Measurements from ENCODE around the gene METTL2A.
"Not testable (repeated sequence)": the region's sequence is repeated elsewhere in the genome, so short reads cannot be mapped to it uniquely, and the experiment has no call there.

Gene METTL2A

DNA sequence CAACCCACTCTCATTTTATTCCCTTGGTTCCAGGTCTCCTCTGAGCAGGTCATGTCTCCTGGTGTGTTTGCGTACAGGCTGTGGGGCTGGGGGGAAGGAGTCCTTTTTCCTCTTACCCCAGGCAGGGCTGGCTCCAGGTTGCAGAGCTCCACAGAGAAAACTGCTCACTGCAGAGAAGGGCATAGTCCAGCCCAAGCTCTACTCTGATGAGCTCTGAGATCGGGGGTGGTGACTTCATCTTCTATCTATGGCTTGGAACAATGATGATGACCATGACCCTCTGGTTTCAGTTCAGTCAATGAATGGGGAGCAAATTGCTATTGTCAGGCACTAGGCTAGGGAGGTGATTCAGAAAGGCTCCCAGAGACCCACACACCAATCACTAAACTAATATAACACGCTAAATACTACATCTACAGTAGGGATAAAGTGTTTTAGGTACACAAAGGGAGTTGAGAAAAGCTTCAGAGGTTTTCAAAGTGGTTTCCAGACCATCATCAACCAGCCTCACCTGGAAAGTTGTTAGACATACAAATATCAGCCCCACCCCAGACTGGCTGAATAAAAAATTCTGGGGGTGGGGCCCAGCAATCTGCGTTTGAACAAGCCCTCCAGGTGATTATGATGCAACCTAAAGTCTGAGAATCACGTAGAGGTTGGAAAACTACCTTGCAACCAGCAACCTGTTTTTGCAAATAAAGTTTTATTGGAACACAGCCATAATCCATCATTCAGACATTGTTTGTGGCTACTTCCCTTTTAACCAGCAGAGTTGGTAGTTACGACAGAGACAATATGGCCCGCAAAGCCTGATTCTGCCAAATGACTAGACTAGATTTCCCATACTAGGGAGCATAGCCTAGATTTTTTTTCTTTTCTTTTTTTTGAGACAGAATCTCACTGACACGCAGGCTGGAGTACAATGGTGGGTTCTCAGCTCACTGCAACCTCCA lies 49.6 kb downstream of the METTL2A start:
- not testable (repeated sequence) for DNase-seq

DNA sequence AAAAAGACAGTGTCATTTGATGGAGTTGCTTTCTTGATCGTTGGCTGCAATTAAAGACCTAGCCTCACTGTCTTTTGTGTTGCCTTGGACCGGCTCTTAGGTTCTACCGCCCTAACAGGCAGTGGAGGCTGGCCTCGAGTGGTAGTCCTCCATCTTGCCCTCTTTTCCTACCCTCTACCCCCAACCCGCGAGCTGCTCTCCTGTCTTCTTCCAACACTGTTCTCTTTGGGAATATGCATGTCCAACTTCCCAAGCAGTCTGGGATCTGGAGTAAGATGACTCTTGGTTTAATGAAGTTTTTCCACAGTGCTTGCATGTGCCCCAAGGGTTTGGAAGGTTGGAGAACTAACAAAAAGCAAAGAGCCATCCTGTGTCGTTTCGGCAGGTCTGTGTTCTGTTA lies 53.4 kb downstream of the METTL2A start:
- DNase-seq, result not testable (repeated sequence)

DNA sequence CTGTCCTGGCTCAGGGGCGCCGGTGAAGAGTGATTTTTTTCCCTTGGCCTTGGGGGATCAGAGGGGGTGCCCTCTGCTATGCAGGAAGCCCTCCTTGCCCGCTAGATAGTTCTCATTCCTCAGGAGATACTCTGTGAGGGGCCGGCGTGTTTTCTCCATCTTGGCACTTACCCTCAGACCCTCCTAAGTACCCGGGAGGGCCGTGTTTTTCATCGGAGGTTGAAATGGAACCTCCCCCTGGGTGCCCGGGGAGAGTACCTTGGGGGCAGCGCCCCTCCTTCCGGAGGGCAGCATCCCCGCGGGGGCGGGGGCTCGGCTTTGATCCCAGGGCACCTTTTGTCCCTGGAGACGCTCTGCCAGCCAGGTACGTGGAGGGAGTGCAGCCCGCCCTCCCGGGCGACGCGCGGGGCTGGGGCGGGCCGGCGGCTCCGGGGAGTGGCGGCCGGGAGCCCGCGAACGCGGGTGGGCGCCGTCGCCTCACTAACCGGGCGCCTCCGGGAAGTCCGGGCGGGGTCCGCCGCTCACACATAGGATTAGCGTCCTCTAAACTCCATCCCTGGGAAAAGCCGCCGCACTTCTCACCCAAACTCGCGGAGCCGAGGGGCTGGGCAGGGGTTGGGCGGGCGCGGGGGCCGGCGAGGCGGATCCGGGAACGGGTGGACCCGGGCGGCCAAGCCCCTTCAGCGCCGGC lies 54.2 kb downstream of the METTL2A start:
- DNase-seq, result peak; percentile 12

GRCh38 chr17:62478424-62478879 lies 54.8 kb downstream of the METTL2A start, which contains the start of gene TLK2:
TSS of gene TLK2 (plus strand) at chr17:62478825. CDS start at chr17:62481126, 2,301 bp downstream.
- peak; percentile 86 for DNase-seq

GRCh38 chr17:62478880-62479638 lies 55.4 kb downstream of the METTL2A start:
- DNase-seq, result not testable (repeated sequence)

DNA sequence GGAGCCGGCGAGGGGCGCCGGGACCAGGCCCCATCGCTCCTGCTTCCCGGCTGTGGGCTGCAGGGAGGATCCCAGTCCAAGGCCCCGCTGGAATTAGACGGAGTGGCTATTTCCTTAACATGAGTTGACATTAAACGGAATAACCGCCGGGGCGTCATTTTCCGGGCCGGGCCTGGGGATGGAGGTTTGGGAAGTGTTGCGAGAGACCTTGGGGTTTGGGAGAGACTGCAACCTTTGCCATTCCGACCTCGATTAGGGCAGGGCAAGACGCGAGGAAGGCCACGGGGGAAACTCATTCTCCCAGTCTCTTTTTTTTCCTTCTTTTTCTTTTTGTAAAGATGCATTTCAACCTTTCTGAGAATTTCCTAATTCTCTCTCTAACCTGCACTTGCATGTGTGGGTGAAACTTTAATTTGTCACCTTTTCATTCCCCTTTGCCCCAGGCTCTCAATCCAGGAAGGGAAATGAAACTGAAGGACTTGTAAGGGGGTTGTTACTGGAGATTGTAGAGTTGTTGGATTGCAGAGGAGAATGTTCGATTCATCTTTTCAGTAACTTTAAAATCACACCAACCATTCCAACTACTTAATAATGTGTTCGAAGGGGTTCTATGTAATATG lies 56.1 kb downstream of the METTL2A start:
- DNase-seq, result peak; percentile 12

- DNase-seq, result not testable (repeated sequence)
Measured at GRCh38 chr17:62482553-62482952, 58.9 kb downstream of the METTL2A start.

GRCh38 chr17:62490990-62491389 lies 67.3 kb downstream of the METTL2A start:
- DNase-seq, result not testable (repeated sequence)

DNA sequence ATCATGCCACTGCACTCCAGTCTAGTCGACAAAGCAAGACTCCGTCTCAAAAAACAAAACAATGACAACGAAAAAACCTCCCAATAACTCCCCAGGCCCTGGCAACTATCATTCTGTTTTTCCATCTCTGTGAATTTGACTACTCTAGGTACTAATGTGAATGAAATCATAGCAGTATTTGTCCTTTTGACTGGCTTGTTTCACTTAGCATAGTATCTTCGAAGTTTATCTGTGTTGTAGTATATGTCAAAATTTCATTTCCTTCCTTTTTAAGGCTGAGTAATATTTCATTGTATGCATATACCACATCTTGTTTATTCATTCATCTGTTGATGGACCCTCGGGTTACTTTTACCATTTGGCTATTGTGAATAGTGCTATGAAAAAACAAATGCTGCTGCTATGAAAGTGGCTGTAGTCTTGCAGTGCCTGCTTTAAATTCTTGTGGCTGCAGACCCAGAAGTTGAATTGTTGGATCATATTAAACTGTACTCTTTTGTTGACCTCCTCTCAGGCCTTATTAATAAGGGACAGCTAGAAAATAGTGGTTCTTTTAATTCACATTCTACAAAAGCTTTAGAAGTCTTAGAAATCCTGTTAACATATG lies 69.5 kb downstream of the METTL2A start:
- DNase-seq, result not testable (repeated sequence)

DNA sequence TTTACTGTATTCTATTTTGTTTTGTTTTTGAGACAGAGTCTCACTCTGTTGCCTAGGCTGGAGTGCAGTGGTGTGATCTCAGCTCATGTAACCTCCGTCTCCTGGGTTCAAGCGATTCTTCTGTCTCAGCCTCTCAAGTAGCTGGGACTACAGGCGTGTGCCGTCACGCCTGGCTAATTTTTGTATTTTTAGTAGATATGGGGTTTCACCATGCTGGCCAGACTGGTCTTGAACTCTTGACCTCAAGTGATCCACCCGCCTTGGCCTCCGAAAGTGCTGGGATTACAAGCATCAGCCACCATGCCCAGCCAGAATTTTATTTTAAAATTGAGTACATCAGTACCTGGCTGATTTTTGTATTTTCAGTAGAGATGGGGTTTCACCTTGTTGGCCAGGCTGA lies 70.4 kb downstream of the METTL2A start:
- DNase-seq, result not testable (repeated sequence)

DNA sequence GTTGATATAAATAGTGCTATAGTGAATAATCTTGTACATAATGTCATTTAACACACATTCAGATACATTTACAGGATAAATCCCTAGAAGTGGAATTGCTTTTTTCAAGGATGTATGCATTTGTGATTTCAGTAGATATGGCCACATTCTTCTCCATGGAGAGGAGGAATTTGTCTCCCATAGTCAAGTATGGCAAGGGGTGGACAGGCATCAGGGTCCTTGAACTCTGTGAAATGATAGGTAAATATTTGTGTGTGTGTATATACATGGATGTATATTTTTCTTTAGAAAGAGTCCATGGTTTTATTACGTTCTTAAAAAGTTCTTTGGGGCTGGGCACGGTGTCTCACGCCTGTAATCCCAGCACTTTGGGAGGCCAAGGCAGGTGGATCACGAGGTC lies 72.6 kb downstream of the METTL2A start:
- not testable (repeated sequence) for DNase-seq

GRCh38 chr17:62498796-62499195 lies 75.1 kb downstream of the METTL2A start:
- DNase-seq, result peak; percentile 7
